OCI-LY3 (cell line): ENCODE results near the gene YPEL1.

ENCODE experiments used
- H2AFZ ChIP-seq: fragments of 200-600, 300-600 bp; shearing (Covaris generic); 2 replicates; pipeline ENCODE4 v1.6.0; 2014; ENCODE audit warnings: antibody characterized with exemption, low read depth, low read length
- H3K27ac ChIP-seq: fragments of 200-600, 300-600 bp; sonication (generic); 2 replicates; pipeline ENCODE4 v1.5.1; 2014; ENCODE audit warnings: mild to moderate bottlenecking, low read length, moderate library complexity, mixed read lengths
- H3K27me3 ChIP-seq: fragments of 200-600, 300-600 bp; sonication (generic); 2 replicates; pipeline ENCODE4 v1.6.1; 2014; ENCODE audit warnings: low read depth, low read length, mixed read lengths
- H3K36me3 ChIP-seq: fragments of 200-600, 300-600 bp; sonication (generic); replicated peaks from 2 replicates; pipeline ENCODE3; 2014; ENCODE audit warnings: low read depth, low read length, mixed read lengths
- H3K4me1 ChIP-seq: fragments of 300-600, 200-600 bp; sonication (generic); 2 replicates; pipeline ENCODE4 v1.6.1; 2014; ENCODE audit warnings: low read length, mixed read lengths
- H3K4me2 ChIP-seq: fragments of 200-600, 300-600 bp; sonication (generic); 2 replicates; pipeline ENCODE4 v1.6.1; 2014; ENCODE audit warnings: low read length, mixed read lengths
- H3K4me3 ChIP-seq: fragments of 300-600, 200-600 bp; sonication (generic); 2 replicates; pipeline ENCODE4 v1.5.1; 2014; ENCODE audit warnings: antibody characterized with exemption, mild to moderate bottlenecking, low read length, moderate library complexity
- H3K79me2 ChIP-seq: fragments of 300-600, 200-600 bp; shearing (Covaris generic); 2 replicates; pipeline ENCODE4 v1.6.1; 2014; ENCODE audit warnings: mild to moderate bottlenecking, low read length, mixed read lengths
- H3K9ac ChIP-seq: fragments of 300-600, 200-600 bp; shearing (Covaris generic); 2 replicates; pipeline ENCODE4 v1.6.0; 2014; ENCODE audit warnings: mild to moderate bottlenecking, low read length, moderate library complexity
- H3K9me3 ChIP-seq: fragments of 200-600, 300-600 bp; shearing (Covaris generic); 2 replicates; pipeline ENCODE4 v1.6.1; 2014; ENCODE audit warnings: low read length, mixed read lengths; ENCODE audit not compliant: insufficient read depth
- H4K20me1 ChIP-seq: fragments of 200-600, 300-600 bp; sonication (generic); 2 replicates; pipeline ENCODE4 v1.6.1; 2016; ENCODE audit warnings: low read length, mixed read lengths; ENCODE audit not compliant: insufficient read depth
- EZH2phosphoT487 ChIP-seq: fragments of 200-600 bp; shearing (Covaris generic); IDR thresholded peaks from 2 replicates; pipeline ENCODE4 v1.6.1; 2018; ENCODE audit warnings: antibody characterized with exemption, mixed run types, low read depth
- TF ChIP-seq, protein P1 (sequence below): fragments of 200-600, 300-600 bp; sonication (generic); IDR thresholded peaks from 2 replicates; pipeline ENCODE4 v1.5.1; 2014; ENCODE audit warnings: antibody characterized with exemption, low read length, low read depth

Gene YPEL1

DNA sequence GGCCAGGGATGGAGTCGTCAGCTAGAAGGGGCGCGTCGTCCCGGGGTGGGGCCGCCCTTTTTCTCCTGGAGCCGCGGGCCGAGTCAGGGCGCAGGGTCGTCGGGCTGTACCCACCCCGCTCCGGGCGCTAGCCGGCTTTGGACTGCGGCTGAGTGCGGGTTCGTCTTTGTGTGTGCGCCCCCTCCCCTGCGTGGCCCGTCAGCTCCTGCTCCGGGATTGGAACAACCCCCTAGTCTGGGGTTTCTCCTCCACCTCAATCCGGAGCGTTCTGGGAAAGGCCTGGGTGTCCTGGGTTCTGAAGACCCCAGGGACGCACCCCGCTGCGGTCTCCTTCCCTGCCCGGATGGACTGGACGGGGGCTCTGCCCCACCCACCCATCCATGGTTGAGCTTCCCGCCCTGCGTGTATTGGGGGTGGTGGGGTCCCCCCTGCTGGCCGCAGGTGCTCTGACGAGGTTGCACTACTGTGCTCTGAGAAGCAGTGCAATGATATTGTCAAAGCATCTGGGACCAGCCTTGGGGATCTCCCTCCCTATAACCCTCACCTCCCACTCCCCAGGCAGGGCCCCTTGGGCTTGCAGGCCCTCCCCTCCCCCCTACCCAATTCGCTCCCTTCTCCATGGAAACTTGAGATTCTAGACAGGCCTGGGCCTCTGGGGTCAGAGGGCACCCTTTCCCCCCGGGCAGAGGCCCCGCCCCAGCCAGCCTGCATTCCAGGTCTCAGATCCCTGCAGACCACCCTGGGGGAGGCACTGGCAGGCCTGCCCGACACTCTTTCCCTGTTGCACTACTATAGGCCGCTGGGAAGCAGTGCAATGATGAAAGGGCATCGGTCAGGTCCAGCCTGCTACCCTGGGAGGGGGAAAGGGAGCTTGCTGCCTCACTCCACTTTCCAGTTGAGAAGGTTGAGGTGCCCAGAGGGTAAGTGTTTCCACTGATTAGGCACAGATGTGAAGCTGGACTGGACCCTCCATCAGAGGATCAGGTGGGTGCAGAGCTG is 82.7 kb downstream of the YPEL1 start:
- Histone ChIP-seq H3K4me2 (peak overlapping the region; percentile 97), H3K79me2 (peaks cover 13% of the 10 kb centered on the region), H3K4me1 (peaks cover 19% of the 10 kb centered on the region), H4K20me1 (no peaks in the 10 kb centered on the region), H3K9me3 (no peaks in the 10 kb centered on the region), H3K9ac (peak overlapping the region; percentile 90), H3K27ac (peak overlapping the region; percentile 10; the same call in 1 of the 2 replicates), H2AFZ (peak overlapping the region; percentile 23; the same call in 1 of the 2 replicates), H3K36me3 (peaks cover 13% of the 10 kb centered on the region), H3K4me3 (peak overlapping the region; percentile 79), H3K27me3 (no peaks in the 10 kb centered on the region)
- TF ChIP-seq, protein P1, sequence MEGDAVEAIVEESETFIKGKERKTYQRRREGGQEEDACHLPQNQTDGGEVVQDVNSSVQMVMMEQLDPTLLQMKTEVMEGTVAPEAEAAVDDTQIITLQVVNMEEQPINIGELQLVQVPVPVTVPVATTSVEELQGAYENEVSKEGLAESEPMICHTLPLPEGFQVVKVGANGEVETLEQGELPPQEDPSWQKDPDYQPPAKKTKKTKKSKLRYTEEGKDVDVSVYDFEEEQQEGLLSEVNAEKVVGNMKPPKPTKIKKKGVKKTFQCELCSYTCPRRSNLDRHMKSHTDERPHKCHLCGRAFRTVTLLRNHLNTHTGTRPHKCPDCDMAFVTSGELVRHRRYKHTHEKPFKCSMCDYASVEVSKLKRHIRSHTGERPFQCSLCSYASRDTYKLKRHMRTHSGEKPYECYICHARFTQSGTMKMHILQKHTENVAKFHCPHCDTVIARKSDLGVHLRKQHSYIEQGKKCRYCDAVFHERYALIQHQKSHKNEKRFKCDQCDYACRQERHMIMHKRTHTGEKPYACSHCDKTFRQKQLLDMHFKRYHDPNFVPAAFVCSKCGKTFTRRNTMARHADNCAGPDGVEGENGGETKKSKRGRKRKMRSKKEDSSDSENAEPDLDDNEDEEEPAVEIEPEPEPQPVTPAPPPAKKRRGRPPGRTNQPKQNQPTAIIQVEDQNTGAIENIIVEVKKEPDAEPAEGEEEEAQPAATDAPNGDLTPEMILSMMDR, result no peak; the same call in 1 of the 2 replicates
- no peak for TF ChIP-seq EZH2phosphoT487

DNA sequence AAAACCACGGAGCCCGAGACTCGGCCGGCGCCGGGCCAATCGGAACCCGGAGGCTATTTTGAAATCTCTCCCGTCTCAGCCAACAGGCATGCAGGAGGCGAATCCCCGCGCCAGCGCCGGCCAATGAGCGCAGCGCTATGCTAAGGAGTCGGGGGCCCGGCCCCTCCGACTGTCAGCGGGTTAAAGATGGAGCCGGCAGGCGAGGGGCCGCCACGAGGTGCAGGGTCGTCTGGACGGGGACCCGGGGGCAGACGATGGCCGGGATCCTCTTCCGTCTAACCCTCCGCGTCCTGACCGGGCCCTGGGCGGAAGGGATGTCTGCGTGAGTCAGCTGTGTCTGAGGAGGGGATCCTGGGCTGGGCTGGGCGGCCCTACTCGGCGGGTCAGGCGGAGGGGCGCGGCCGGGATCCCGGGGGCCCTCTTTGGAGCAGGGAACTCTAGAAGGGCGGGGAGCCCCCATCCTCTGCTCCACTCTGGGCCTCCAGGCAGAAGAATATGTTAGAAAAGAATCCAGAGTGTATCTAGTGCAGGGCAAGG is 83.5 kb downstream of the YPEL1 start:
- no peaks in the 10 kb centered on the region for H3K9me3 ChIP-seq
- no peaks in the 10 kb centered on the region for H4K20me1 ChIP-seq
- H3K79me2 ChIP-seq, result peaks cover 13% of the 10 kb centered on the region
- H3K4me1 ChIP-seq, result peaks cover 17% of the 10 kb centered on the region
- H3K4me2 ChIP-seq, result peak overlapping the region; percentile 97
- H3K27me3 ChIP-seq, result no peaks in the 10 kb centered on the region
- no peak for TF ChIP-seq EZH2phosphoT487
- TF ChIP-seq, protein P1, result no peak
- H2AFZ ChIP-seq, result peak overlapping the region; percentile 82
- H3K9ac ChIP-seq, result peak overlapping the region; percentile 90
- H3K27ac ChIP-seq, result peak overlapping the region; percentile 72
- peaks cover 13% of the 10 kb centered on the region for H3K36me3 ChIP-seq
- peak overlapping the region; percentile 79 for H3K4me3 ChIP-seq

DNA sequence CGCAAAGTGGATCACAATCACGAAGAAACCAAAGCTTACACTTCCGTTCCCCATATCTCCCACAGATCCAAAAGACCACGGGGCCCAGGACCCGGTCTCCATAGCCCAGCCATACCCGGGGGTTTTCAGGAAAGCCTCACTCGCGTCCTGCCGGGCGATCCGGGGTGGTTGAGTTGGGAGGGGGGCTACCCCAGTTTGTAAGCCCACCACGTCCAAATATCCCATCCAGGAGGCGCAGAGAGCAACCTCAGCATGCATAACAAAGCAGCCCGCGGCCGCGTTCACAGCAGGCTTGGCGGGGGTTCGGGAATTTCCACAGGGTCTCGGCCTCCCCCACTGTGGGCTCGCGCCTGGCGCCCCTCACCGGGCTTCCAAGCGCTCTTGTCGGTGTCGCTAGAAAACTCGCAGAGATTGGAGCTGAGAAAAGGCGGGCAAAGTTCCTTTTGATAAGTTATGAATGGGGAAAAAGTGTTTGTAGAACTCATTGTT is 84.0 kb downstream of the YPEL1 start:
- Histone ChIP-seq H3K4me3 (peak overlapping the region; percentile 79), H3K4me1 (peaks cover 15% of the 10 kb centered on the region), H3K9me3 (no peaks in the 10 kb centered on the region), H4K20me1 (no peaks in the 10 kb centered on the region), H3K79me2 (peaks cover 13% of the 10 kb centered on the region), H3K4me2 (peak overlapping the region; percentile 87), H2AFZ (peak overlapping the region; percentile 82), H3K27me3 (no peaks in the 10 kb centered on the region), H3K27ac (peak overlapping the region; percentile 72), H3K36me3 (peaks cover 13% of the 10 kb centered on the region), H3K9ac (peak overlapping the region; percentile 90)
- no peak for TF ChIP-seq EZH2phosphoT487
- TF ChIP-seq, protein P1, result no peak
